Mucosa of rectum (tissue), 2 donors: Measurements from ENCODE around the gene SNX8.

Experiments used
- H3K27ac ChIP-seq, 2 donors: one replicate each; pipeline ENCODE4 v1.7.0; 2013; ENCODE audit warnings: inconsistent platforms in 2 of 2, low read depth in 2 of 2, low read length in 2 of 2
- H3K27me3 ChIP-seq, 2 donors: one replicate each; pipeline ENCODE4 v1.7.0; 2013; ENCODE audit warnings: low read length in 2 of 2; ENCODE audit not compliant: control insufficient read depth in 2 of 2, insufficient read depth in 2 of 2
- H3K36me3 ChIP-seq, 2 donors: one replicate each; pipeline ENCODE4 v1.7.0; 2013; ENCODE audit warnings: low read length in 2 of 2; ENCODE audit not compliant: control insufficient read depth in 2 of 2, insufficient read depth in 2 of 2
- H3K4me1 ChIP-seq, 2 donors: one replicate each; pipeline ENCODE4 v1.7.0; 2013; ENCODE audit warnings: low read length in 2 of 2, mild to moderate bottlenecking in 1 of 2; ENCODE audit not compliant: control insufficient read depth in 2 of 2, insufficient read depth in 2 of 2
- H3K4me3 ChIP-seq, 2 donors: one replicate each; pipeline ENCODE4 v1.7.0; 2013; ENCODE audit warnings: low read length in 2 of 2
- H3K9ac ChIP-seq, 2 donors: one replicate each; pipeline ENCODE4 v1.7.0; 2013; ENCODE audit warnings: low read length in 2 of 2, low read depth in 1 of 2, mild to moderate bottlenecking in 1 of 2
- H3K9me3 ChIP-seq, 2 donors: one replicate each; pipeline ENCODE4 v1.7.0; 2013; ENCODE audit warnings: low read length in 2 of 2; ENCODE audit not compliant: control insufficient read depth in 2 of 2
- donor health status: healthy.
- donor health status: Normal muscosa, but diverticular disease.

SNX8 gene

GRCh38 chr7:2209146-2209960, 104.9 kb downstream of the SNX8 start:
- Histone ChIP-seq H3K9ac (no peak overlapping the region), H3K36me3 (peaks cover 20 to 28% of the 10 kb centered on the region in 2 donors), H3K4me3 (no peak overlapping the region), H3K4me1 (no peaks in the 10 kb centered on the region), H3K27ac (no peak overlapping the region), H3K9me3 (no peaks in the 10 kb centered on the region), H3K27me3 (no peaks in the 10 kb centered on the region)

- Histone ChIP-seq H3K36me3 (peaks cover 17 to 22% of the 10 kb centered on the region in 2 donors), H3K9ac (no peak overlapping the region), H3K27ac (no peak overlapping the region)
Observed at GRCh38 chr7:2208712-2209111, 105.5 kb downstream of the SNX8 start.

GRCh38 chr7:2205036-2205780, 109.0 kb downstream of the SNX8 start:
- H3K27me3 ChIP-seq = no peaks in the 10 kb centered on the region
- H3K36me3 ChIP-seq = peaks cover 7 to 15% of the 10 kb centered on the region in 2 donors
- no peak overlapping the region for H3K9ac ChIP-seq
- no peak overlapping the region for H3K27ac ChIP-seq
- no peaks in the 10 kb centered on the region for H3K9me3 ChIP-seq
- H3K4me3 ChIP-seq = no peak overlapping the region
- no peaks in the 10 kb centered on the region for H3K4me1 ChIP-seq

More at GRCh38 chr7:2208712-2209111, 105.5 kb downstream of the SNX8 start:
- H3K4me1 ChIP-seq = no peaks in the 10 kb centered on the region
- H3K4me3 ChIP-seq = no peak overlapping the region
- H3K9me3 ChIP-seq = no peaks in the 10 kb centered on the region
- no peaks in the 10 kb centered on the region for H3K27me3 ChIP-seq

- Histone ChIP-seq H3K4me1 (no peaks in the 10 kb centered on the region), H3K4me3 (no peak overlapping the region), H3K36me3 (peaks cover 7 to 22% of the 10 kb centered on the region in 2 donors), H3K9ac (no peak overlapping the region), H3K27ac (no peak overlapping the region), H3K27me3 (no peaks in the 10 kb centered on the region), H3K9me3 (no peaks in the 10 kb centered on the region)
Observed at GRCh38 chr7:2204446-2204845, 109.8 kb downstream of the SNX8 start.

- H3K36me3 ChIP-seq = peaks cover 11 to 20% of the 10 kb centered on the region in 2 donors
- no peak overlapping the region for H3K9ac ChIP-seq
Observed at GRCh38 chr7:2203766-2204300, 110.4 kb downstream of the SNX8 start.

GRCh38 chr7:2202901-2203765, 111.1 kb downstream of the SNX8 start:
- H3K27ac ChIP-seq = no peak overlapping the region
- H3K9me3 ChIP-seq = no peaks in the 10 kb centered on the region
- H3K4me3 ChIP-seq = no peak overlapping the region
- no peak overlapping the region for H3K9ac ChIP-seq
- peaks cover 11 to 20% of the 10 kb centered on the region in 2 donors for H3K36me3 ChIP-seq
- H3K27me3 ChIP-seq = no peaks in the 10 kb centered on the region
- H3K4me1 ChIP-seq = no peaks in the 10 kb centered on the region

More at GRCh38 chr7:2203766-2204300, 110.4 kb downstream of the SNX8 start:
- Histone ChIP-seq H3K4me1 (no peaks in the 10 kb centered on the region), H3K9me3 (no peaks in the 10 kb centered on the region), H3K27ac (no peak overlapping the region), H3K27me3 (no peaks in the 10 kb centered on the region), H3K4me3 (no peak overlapping the region)

- Histone ChIP-seq H3K4me1 (no peaks in the 10 kb centered on the region), H3K27ac (no peak overlapping the region), H3K9ac (no peak overlapping the region), H3K27me3 (no peaks in the 10 kb centered on the region), H3K4me3 (no peak overlapping the region), H3K9me3 (no peaks in the 10 kb centered on the region), H3K36me3 (peaks cover 6 to 12% of the 10 kb centered on the region in 2 donors)
Observed at GRCh38 chr7:2202361-2202761, 111.9 kb downstream of the SNX8 start.
